GM18517 (cell line): ENCODE results near the gene CEACAM8.
"Not testable (repeated sequence)": the region's sequence is repeated elsewhere in the genome, so short reads cannot be mapped to it uniquely, and the experiment has no call there.

Source experiments
- ATAC-seq: cut with Tn5 transposase; IDR thresholded peaks from one replicate; pipeline ENCODE4 v1.9.1; 2021; ENCODE audit warnings: mild to moderate bottlenecking, moderate library complexity; ENCODE audit not compliant: unreplicated experiment

CEACAM8 gene

DNA sequence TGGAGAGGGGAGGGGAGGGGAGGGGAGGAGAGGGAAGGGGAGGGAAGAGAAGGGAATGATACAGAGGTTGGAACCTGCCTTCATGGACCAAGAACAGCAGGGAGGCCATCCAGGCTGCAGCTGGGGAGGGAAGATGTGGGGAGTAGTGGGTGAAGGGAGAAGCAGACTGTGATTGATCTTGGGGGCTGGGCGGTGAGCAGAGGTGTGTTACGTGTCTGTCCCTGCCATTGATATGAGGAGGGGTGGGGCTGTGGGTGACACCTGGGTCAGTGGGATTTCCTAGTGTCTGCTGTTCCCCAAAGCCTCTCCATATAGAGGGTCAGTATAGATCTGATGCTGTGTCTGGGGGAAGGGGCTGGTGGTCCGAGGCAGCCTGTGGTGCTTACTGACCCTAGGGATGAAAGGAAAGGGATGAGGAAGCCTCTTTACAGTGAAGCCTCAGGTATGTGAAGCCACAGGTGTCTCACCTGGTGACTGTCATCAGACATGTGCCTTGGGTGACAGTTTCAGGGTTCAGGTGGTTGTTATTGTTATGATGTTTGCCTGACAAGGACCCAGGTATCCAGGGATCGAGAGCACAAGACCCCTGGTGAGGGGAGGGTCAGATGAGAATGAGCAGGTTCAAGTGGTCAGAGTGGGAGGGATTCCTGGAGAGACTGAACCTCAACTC is 47.8 kb downstream of the CEACAM8 start:
- no peak for ATAC-seq

DNA sequence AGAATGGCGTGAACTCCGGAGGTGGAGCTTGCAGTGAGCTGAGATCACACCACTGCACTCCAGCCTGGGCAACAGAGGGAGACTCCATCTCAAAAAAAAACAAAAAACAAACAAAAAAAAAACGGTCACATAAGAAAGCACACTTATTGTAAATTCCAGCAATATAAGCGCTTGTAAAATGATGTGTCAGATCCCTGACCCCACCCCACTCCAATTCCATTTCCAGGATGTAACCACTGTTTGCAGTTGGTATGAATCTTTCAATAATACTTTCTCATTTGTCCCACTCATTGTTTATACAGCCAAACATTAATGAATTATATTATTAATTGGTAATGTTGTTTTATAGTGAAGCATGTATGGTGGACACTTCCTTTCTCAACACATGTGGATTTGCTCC is 50.6 kb downstream of the CEACAM8 start:
- no peak for ATAC-seq

DNA sequence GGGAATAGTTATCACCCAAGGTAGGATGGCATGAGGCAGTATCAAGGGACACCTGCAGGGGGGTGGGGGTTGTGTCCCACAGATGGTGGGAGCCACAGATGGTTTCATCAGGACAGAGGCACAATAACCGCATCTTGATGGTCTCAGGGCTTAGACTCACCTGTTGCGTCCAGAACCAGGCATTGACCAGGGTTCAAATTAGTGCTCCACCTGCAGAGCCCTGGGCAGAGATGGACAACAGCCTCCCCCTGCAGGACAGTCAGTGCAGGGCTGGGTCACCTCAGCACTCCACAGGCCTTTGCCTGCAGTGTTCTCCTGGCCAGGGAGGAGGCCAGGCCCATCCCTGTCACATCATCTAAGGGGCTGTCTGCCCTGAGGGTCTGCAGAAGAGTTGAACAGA is 51.9 kb downstream of the CEACAM8 start:
- no peak for ATAC-seq

DNA sequence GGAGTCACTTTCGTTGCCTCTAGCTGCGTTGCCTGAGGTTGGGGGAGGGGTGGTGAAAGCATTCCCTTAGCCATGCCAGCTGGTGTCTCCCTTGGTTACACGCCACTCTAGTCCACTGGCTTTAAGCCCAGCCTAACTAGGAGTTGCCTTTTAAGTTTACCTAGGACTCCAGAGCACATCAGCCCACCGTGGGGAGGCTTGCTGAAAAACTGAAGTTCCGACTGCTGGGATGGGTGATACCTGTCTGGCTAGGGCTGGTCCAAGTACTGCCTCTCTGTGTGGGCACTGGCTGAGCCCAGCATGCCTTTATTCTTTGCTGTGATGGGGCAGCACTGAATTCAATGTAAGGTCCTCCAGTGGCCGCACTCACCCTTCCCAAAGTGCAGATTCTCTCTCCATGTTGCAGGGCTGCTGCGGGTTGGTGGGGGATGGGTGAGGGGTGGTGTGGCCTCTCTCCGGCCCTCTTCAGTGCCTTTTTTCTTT is 54.6 kb downstream of the CEACAM8 start:
- no peak for ATAC-seq

DNA sequence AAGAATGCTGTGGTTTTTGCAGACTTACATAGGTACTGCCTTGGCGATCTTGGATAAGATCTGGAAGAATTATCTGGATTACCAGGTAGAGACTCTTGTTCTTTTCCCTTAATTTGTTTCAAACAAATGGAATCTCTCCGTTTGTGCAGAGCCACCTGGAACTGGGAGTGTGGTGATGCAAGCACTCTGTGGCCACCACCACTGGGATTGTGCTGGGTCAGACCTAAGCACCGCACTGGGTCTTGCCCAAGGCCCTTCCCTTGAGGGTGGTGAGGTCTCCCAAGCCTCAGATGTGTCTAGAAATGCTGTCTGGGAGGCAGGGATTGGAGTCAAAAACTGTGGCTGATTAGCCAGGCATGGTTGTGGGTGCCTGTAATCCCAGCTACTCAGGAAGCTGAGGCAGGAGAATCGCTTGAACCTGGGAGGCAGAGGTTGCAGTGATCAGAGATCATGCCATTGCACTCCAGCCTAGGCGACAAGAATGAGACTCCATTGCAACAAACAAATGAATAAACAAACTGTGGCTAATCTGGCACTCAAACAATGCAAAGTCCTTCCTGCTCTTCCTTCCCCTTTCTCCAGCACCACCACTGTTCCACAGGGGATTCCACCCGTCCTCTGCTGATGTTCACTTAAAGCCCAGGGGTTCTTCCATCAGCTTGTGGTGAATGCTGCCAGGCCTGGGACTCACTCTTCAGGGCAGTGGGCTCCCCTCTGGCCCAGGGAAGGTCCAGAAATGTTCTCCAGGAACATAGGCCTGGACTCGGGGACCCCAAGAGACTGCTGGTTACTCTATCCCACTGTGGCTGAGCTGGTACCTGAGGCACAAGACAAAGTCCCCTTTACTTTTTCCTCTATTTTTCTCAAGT is 55.6 kb downstream of the CEACAM8 start:
- no peak for ATAC-seq

DNA sequence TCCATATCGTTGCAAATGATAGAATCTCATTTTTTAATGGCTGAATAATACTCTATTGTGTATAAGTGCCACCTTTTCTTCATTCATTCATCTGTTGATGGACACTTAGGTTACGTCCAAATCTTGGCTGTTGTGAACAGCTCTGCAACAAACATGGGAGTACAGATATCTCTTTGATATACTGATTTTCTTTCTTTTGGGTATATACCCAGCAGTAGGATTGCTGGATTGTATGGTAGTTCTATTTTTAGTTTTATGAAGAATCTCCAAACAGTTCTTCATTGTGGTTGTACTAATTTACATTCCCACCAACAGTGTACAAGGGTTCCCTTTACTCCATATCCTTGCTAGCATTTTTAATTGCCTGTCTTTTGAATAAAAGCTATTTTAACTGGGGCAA is 59.4 kb downstream of the CEACAM8 start:
- not testable (repeated sequence) for ATAC-seq

DNA sequence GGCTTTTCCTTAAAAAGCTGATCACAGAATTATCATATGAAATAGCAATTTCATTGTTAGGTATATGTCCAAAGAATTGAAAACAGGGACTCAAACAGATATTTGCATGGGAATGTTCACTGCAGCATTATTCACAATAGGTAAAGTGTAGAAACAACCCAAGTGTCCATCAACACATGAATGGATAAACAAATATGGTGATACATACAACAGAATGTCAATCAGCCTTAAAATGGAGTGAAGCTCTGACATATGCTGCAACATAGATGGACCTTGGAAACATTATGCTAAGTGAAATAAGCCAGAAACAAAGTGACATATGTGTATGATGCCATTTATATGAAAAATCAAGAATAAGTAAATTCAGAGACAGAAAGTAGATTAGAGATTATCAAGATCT is 60.3 kb downstream of the CEACAM8 start:
- no peak for ATAC-seq

DNA sequence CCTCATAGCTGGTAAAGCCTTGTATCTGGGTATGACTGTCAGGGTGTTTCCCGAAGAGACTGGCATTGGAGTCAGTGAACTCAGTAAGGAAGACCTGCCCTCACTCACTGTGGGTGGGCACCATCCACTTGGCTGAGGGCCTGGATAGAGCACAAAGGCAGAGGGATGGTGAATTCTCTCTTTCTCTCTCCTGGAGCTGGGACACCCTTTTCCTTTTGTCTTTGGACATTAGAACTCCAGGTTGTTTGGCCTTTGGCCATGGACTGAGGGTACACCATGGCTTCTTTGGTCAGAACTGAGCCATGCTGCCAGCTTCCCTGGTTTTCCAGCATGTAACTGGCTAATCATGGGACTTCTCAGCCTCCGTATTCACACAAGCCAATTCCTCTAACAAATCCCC is 61.8 kb downstream of the CEACAM8 start:
- no peak for ATAC-seq

DNA sequence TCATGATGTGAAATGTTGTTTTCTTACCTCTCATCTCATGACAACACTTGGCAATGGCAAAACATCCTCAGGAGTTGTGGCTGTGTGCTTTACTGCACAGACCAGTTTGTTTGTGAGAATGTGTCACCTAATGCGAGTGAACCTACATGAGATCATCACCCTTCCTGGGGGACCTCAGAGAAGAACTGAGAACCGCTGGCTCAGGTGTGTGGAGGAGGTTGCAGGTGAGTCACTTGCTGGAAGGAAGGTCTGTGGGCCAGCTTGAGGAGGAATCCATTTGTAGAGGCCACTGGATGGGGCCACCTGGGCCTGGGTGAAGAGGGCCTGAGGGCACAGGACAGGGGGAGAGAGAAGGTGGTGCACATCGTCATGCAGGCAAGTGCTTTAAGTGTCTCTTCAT is 63.4 kb downstream of the CEACAM8 start:
- ATAC-seq, result no peak
